Measurements from ENCODE around the gene STPG2. TPM values are rescaled to one million over a fixed set of nuclear protein-coding genes. Genes with fewer than 3 reads are reported as not detected.

STPG2 gene
- total RNA-seq, 4 donors from 2014 or later: 0.31 TPM; not detected in 3

GRCh38 chr4:98113012-98113411, 30.3 kb downstream of the STPG2 start:
- H3K4me3 ChIP-seq: no peak overlapping the region
- WGBS, 2 donors: 25 to 36% methylated on average over 3 of the region's 3 CpGs
- DNase-seq: no peak
- TF ChIP-seq CTCF (IDR thresholded peaks at IDR 0.05) (peak in 2 of 6 experiments; percentile 17 to 30), POLR2A (IDR thresholded peaks at IDR 0.05) (no peak)
- intact Hi-C loops (cut with DNase I): no loop called here
- no peaks in the 10 kb centered on the region for H3K9me3 ChIP-seq
- no peak overlapping the region for H3K27ac ChIP-seq
- H3K27me3 ChIP-seq: no peaks in the 10 kb centered on the region
- H3K36me3 ChIP-seq: no peaks in the 10 kb centered on the region
- H3K4me1 ChIP-seq: no peaks in the 10 kb centered on the region

GRCh38 chr4:98110929-98111328, 32.3 kb downstream of the STPG2 start:
- DNase-seq: no peak
- TF ChIP-seq CTCF (IDR thresholded peaks at IDR 0.05) (no peak), POLR2A (IDR thresholded peaks at IDR 0.05) (no peak)
- Histone ChIP-seq H3K27ac (no peak overlapping the region), H3K4me1 (no peaks in the 10 kb centered on the region), H3K27me3 (no peaks in the 10 kb centered on the region), H3K36me3 (no peaks in the 10 kb centered on the region), H3K9me3 (no peaks in the 10 kb centered on the region), H3K4me3 (no peak overlapping the region)
- 81% methylated on average over 2 of the region's 2 CpGs for WGBS, 2 donors
- intact Hi-C loops (cut with DNase I): no loop called here

- Histone ChIP-seq H3K9me3 (no peaks in the 10 kb centered on the region), H3K27ac (no peak overlapping the region), H3K36me3 (no peaks in the 10 kb centered on the region), H3K27me3 (no peaks in the 10 kb centered on the region), H3K4me3 (no peak overlapping the region), H3K4me1 (no peaks in the 10 kb centered on the region)
- no peak for DNase-seq
- TF ChIP-seq CTCF (IDR thresholded peaks at IDR 0.05) (no peak), POLR2A (IDR thresholded peaks at IDR 0.05) (no peak)
- WGBS, 2 donors: 89 to 93% methylated on average over 5 of the region's 5 CpGs
- intact Hi-C loops (cut with DNase I): no loop called here
These were observed 33.1 kb downstream of the STPG2 start for GRCh38 chr4:98110214-98110613.

- no peak for DNase-seq
- Histone ChIP-seq H3K27ac (no peak overlapping the region), H3K4me1 (no peaks in the 10 kb centered on the region), H3K36me3 (no peaks in the 10 kb centered on the region), H3K27me3 (no peaks in the 10 kb centered on the region), H3K9me3 (no peaks in the 10 kb centered on the region), H3K4me3 (no peak overlapping the region)
- TF ChIP-seq POLR2A (IDR thresholded peaks at IDR 0.05) (no peak), CTCF (IDR thresholded peaks at IDR 0.05) (no peak)
- WGBS, 2 donors: 60 to 68% methylated on average over 1 of the region's 1 CpG
- intact Hi-C loops (cut with DNase I): no loop called here
These were observed 40.6 kb downstream of the STPG2 start for GRCh38 chr4:98102660-98103059.

GRCh38 chr4:98101988-98102387, 41.3 kb downstream of the STPG2 start:
- intact Hi-C loops (cut with DNase I): no loop called here
- no peak for DNase-seq
- no peaks in the 10 kb centered on the region for H3K27me3 ChIP-seq
- WGBS, 2 donors: 62 to 75% methylated on average over 1 of the region's 1 CpG
- no peak overlapping the region for H3K27ac ChIP-seq
- no peaks in the 10 kb centered on the region for H3K4me1 ChIP-seq
- H3K9me3 ChIP-seq: no peaks in the 10 kb centered on the region
- TF ChIP-seq POLR2A (IDR thresholded peaks at IDR 0.05): no peak
- TF ChIP-seq CTCF (IDR thresholded peaks at IDR 0.05): no peak
- H3K36me3 ChIP-seq: no peaks in the 10 kb centered on the region
- H3K4me3 ChIP-seq: no peak overlapping the region
